Kidney (tissue), 14 donors: ENCODE data around the gene ASPHD1. TPM values are rescaled to one million over a fixed set of nuclear protein-coding genes. Genes with fewer than 3 reads are reported as not detected.
"Not testable (repeated sequence)": the region's sequence is repeated elsewhere in the genome, so short reads cannot be mapped to it uniquely, and the experiment has no call there.

Source experiments
- DNase-seq, 5 donors: peaks; one replicate each; pipeline ENCODE4 v3.0.0-alpha.2; 2013 to 2020
- FAIRE-seq: peaks from 2 replicates; lab custom pipeline; 2012; peaks lifted over from hg19 to GRCh38; lab: Jason Lieb, UNC
- H3K27ac ChIP-seq, 2 donors: one replicate each; pipeline ENCODE4 v1.7.0; 2013; ENCODE audit warnings: low read depth in 2 of 2, low read length in 2 of 2, inconsistent platforms in 1 of 2
- H3K27me3 ChIP-seq: one replicate; pipeline ENCODE4 v1.7.1; 2013; ENCODE audit warnings: low read length, inconsistent platforms; ENCODE audit not compliant: control insufficient read depth, insufficient read depth
- H3K36me3 ChIP-seq, 3 donors: one replicate each; pipeline versions ENCODE4 v1.7.0 to v1.7.1; 2013; ENCODE audit warnings: low read length in 3 of 3, control low read depth in 1 of 3, inconsistent platforms in 1 of 3; ENCODE audit not compliant: insufficient read depth in 3 of 3, control insufficient read depth in 2 of 3
- H3K4me1 ChIP-seq, 3 donors: one replicate each; pipeline versions ENCODE4 v1.7.0 to v1.7.1; 2013; ENCODE audit warnings: low read length in 3 of 3, inconsistent platforms in 1 of 3, low read depth in 1 of 3; ENCODE audit not compliant: control insufficient read depth in 2 of 3, insufficient read depth in 2 of 3
- H3K4me3 ChIP-seq, 3 donors: one replicate each; pipeline versions ENCODE4 v1.7.0 to v1.8.1; 2013; ENCODE audit warnings: low read length in 3 of 3, control low read depth in 1 of 3, inconsistent platforms in 1 of 3
- H3K9ac ChIP-seq, 3 donors: one replicate each; pipeline versions ENCODE4 v1.7.0 to v1.7.1; 2013; ENCODE audit warnings: low read length in 3 of 3, control low read depth in 1 of 3, inconsistent platforms in 1 of 3
- H3K9me3 ChIP-seq, 3 donors: one replicate each; pipeline versions ENCODE4 v1.7.0 to v1.7.1; 2013; ENCODE audit warnings: low read length in 3 of 3, control low read depth in 1 of 3, inconsistent platforms in 1 of 3; ENCODE audit not compliant: control insufficient read depth in 2 of 3, insufficient read depth in 1 of 3
- intact Hi-C: fragments of 100-400 bp; cut with DNase I; formaldehyde crosslinking; loops from one replicate; pipeline ENCODE4 v1.11.1; 2022
- polyA plus RNA-seq: library from polyadenylated mRNA; stranded (reverse); fragments of 350-450 nt; fragmentation: Illumina TruSeq; extraction: RNeasy Lipid Tissue Mini Kit (QIAGEN cat#74804); gene quantifications from one replicate; pipeline ENCODE4 v1.2.3, GENCODE V29; 2014; ENCODE audit warnings: low read depth, low replicate concordance; ENCODE audit not compliant: insufficient read depth
- total RNA-seq: library from RNA; stranded (reverse); fragmentation: NEBNext Ultra II Directional; extraction: Animal tissue kit (Norgen Biotek cat#: 25700); gene quantifications from one replicate; pipeline ENCODE4 v1.2.1, GENCODE V29; 2021
- TF ChIP-seq, protein P1 (sequence below): IDR thresholded peaks from 3 replicates; pipeline ENCODE4 v1.5.1; 2012; ENCODE audit warnings: mild to moderate bottlenecking, moderate library complexity, borderline replicate concordance; ENCODE audit not compliant: insufficient read depth; ENCODE audit errors: extremely low read depth
- donor health status: control.
- donor health status: control.
- donor health status: control.
- donor health status: control.
- donor health status: control.
- donor health status: DM: yes; HTN: yes; CAD: no.
- donor health status: Normal renal cell carcinoma (clear cell type).

Gene ASPHD1
- total and polyA plus RNA-seq, 2 donors from 2014 or later: 6.1 to 8.9 TPM

DNA sequence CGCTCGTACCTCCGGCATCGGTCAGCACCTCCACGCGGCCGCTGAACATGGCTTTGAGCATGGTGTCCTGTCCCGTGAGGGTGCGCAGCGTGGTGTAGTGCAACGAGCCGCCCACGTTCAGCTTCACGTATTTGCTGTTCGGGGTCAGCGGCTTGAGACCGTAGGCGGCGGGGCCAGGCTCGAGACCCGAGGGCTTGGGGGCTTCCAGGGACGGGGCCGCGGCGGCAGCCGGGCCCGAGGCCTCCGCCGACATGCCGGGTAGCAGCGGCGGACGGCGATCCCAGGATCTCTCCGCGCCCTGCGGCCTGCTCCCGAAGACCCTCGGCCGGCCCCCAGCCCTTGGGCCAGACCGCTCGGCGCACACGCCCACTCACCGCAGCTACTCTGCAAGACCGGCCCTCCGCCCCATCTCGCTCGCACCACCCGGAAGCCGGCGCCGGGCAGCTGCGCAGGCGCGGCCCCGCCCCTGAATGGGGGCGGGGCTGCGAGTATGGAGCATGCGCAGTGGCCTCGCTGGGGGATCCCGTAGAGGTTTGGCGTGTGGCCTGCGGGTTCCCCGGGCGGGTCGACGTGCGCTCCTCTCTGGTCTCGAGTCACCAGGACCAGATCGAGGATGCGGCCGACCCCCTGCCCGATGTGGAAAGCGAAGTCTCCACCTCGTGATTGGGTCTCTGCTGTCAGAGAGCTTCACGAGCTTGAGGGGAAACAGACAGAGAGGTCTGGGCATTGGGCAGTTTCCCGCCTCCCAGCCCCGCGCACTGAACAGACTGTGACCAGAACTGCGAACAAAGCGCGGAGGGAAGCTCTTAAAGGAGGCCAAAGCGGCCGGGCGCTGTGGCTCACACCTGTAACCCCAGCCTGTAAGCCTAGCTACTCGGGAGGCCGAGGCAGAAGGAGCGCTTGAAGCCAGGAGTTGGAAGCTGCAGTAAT lies 25.8 kb downstream of the ASPHD1 start, which contains the start of gene KCTD13:
KCTD13 (minus strand) TSS at position 446 of the 930 bp plus-strand sequence; CDS start at position 253, 193 bp downstream.
- intact Hi-C loops: no loop called here
- FAIRE-seq (no peak), DNase-seq (peak; percentile 94 to 96 (median 95))
- peaks cover 0 to 5% (median 0%) of the 10 kb centered on the region in 3 donors for H3K36me3 ChIP-seq
- H3K27me3 ChIP-seq: no peaks in the 10 kb centered on the region
- peak within 1 kb of the TSS; percentile 68 to 82 (median 82) for H3K4me3 ChIP-seq
- H3K9me3 ChIP-seq: no peaks in the 10 kb centered on the region
- H3K27ac ChIP-seq: peak within 1 kb of the TSS; percentile 64 to 84
- peak within 1 kb of the TSS; percentile 68 to 86 (median 69) for H3K9ac ChIP-seq
- TF ChIP-seq, protein P1, sequence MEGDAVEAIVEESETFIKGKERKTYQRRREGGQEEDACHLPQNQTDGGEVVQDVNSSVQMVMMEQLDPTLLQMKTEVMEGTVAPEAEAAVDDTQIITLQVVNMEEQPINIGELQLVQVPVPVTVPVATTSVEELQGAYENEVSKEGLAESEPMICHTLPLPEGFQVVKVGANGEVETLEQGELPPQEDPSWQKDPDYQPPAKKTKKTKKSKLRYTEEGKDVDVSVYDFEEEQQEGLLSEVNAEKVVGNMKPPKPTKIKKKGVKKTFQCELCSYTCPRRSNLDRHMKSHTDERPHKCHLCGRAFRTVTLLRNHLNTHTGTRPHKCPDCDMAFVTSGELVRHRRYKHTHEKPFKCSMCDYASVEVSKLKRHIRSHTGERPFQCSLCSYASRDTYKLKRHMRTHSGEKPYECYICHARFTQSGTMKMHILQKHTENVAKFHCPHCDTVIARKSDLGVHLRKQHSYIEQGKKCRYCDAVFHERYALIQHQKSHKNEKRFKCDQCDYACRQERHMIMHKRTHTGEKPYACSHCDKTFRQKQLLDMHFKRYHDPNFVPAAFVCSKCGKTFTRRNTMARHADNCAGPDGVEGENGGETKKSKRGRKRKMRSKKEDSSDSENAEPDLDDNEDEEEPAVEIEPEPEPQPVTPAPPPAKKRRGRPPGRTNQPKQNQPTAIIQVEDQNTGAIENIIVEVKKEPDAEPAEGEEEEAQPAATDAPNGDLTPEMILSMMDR: no peak
- peaks cover 4 to 14% (median 6%) of the 10 kb centered on the region in 3 donors for H3K4me1 ChIP-seq

DNA sequence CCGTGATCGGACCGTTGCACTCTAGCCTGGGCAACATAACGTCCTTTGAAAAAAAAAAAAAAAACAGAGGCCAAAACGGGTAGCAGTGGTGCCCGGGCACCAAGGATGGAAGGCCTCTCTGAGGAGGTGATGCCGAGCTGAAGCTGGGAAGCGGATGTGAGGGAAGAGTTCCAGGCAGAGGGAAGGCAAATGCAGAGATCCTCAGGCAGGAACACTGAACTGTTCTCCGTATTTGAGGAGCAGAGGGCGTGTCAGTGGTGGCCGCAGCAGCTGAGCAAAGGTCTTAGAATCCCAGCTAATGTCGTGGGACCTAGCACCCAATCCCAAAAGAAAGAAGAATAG lies 26.4 kb downstream of the ASPHD1 start:
- no peaks in the 10 kb centered on the region for H3K27me3 ChIP-seq
- peak overlapping the region; percentile 64 to 84 for H3K27ac ChIP-seq
- FAIRE-seq: no peak
- peak in 2 of 5 donors; percentile 47 to 61 for DNase-seq
- H3K4me3 ChIP-seq: peak overlapping the region; percentile 68 to 82 (median 78)
- intact Hi-C loops: no loop called here
- no peaks in the 10 kb centered on the region for H3K9me3 ChIP-seq
- TF ChIP-seq, protein P1: no peak
- H3K9ac ChIP-seq: peak overlapping the region; percentile 63 to 86 (median 68)
- H3K36me3 ChIP-seq: peaks cover 0 to 3% (median 0%) of the 10 kb centered on the region in 3 donors
- peaks cover 4 to 14% (median 6%) of the 10 kb centered on the region in 3 donors for H3K4me1 ChIP-seq

DNA sequence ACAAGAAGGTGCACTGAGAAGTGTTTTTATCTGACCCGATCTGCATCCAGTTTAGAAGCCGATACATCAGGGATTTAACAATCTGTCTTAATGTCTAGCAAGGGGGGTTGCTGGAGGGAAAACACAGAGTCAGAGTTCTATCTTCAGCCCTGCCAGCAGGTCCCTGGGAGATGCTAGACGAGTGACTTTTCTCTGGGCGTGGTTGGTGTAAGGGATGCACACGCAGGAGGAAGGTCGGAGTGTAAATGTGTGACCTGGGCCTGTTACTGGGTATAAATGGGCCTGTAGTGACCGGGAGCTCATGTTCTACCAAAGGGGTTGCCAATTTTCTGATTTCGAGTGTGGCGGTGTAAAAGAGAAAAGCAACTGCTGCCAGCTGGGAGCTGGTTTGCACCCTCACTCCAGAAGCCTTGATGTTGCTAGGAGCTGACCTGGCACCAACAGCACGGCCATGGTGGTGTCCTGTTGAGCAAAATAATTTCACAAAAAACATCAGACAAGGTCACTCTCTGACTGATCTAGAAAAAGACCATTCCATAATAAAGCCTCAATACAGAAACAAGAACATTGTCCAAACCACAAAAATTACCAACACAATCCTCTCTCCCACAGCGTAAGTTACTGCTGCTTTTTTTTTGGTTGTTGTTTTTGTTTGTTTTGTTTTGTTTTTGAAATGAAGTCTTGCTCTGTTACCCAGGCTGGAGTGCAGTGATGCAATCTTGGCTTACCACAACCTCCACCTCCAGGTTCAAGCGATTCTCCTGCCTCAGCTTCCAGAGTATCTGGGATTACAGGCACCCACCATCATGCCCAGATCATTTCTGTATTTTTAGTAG lies 27.0 kb downstream of the ASPHD1 start:
- Histone ChIP-seq H3K27me3 (no peaks in the 10 kb centered on the region), H3K4me1 (peaks cover 4 to 14% (median 6%) of the 10 kb centered on the region in 3 donors), H3K9ac (peak overlapping the region; percentile 63 to 86 (median 68)), H3K27ac (peak overlapping the region in 1 of 2 donors; percentile 64), H3K4me3 (peak overlapping the region; percentile 68 to 82 (median 78)), H3K9me3 (no peaks in the 10 kb centered on the region), H3K36me3 (peaks cover 0 to 3% (median 0%) of the 10 kb centered on the region in 3 donors)
- intact Hi-C loops: no loop called here
- no peak for FAIRE-seq
- TF ChIP-seq, protein P1: no peak
- no peak for DNase-seq

DNA sequence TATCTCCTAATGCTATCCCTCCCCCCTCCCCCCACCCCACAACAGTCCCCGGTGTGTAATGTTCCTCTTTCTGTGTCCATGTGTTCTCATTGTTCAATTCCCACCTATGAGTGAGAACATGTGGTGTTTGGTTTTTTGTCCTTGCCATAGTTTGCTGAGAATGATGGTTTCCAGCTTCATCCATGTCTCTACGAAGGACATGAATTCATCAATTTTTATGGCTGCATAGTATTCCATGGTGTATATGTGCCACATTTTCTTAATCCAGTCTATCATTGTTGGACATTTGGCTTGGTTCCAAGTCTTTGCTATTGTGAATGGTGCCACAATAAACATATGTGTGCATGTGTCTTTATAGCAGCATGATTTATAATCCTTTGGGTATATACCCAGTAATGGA lies 31.5 kb downstream of the ASPHD1 start:
- H3K9me3 ChIP-seq, H3K4me3 ChIP-seq, H3K9ac ChIP-seq, H3K27me3 ChIP-seq, intact Hi-C loops, H3K4me1 ChIP-seq, H3K27ac ChIP-seq, H3K36me3 ChIP-seq, FAIRE-seq, DNase-seq: not testable (repeated sequence)
